Retinal pigment epithelial cell (primary cell): Measurements from ENCODE around the gene HSPBAP1.

Experiments used
- DNase-seq: peaks from one replicate; pipeline ENCODE4 v3.0.0-alpha.2; 2010; ENCODE audit warnings: low read depth
- H3K4me3 ChIP-seq: 2 replicates; pipeline ENCODE4 v1.5.1; 2011; ENCODE audit warnings: mild to moderate bottlenecking, low read length, control low read depth, moderate library complexity
- TF ChIP-seq, protein P1 (sequence below): conservative IDR thresholded peaks from 2 replicates; pipeline ENCODE4 v1.5.1; 2011; ENCODE audit warnings: low read depth, low read length, control low read depth, inconsistent platforms

Gene HSPBAP1

DNA sequence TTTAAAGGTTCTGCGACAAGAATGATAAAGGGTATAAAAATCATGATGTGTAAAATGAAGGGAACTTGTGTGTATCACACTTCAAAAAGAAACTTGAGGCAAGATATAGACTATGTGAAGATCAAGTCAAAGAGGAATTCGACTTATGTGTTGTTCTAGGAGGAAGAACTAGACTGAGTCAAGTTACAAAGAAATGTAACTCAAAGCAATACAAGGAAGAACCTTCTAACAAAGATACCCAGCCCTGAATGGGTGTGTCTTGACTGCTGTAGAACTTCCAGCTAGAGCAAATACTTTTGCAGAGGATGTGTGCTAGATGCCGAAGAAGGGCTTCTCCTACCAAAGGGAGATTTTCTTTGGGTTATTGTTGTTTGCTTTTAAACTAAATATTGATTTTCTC is 3.7 kb upstream of the HSPBAP1 start:
- DNase-seq, result no peak
- TF ChIP-seq, protein P1, sequence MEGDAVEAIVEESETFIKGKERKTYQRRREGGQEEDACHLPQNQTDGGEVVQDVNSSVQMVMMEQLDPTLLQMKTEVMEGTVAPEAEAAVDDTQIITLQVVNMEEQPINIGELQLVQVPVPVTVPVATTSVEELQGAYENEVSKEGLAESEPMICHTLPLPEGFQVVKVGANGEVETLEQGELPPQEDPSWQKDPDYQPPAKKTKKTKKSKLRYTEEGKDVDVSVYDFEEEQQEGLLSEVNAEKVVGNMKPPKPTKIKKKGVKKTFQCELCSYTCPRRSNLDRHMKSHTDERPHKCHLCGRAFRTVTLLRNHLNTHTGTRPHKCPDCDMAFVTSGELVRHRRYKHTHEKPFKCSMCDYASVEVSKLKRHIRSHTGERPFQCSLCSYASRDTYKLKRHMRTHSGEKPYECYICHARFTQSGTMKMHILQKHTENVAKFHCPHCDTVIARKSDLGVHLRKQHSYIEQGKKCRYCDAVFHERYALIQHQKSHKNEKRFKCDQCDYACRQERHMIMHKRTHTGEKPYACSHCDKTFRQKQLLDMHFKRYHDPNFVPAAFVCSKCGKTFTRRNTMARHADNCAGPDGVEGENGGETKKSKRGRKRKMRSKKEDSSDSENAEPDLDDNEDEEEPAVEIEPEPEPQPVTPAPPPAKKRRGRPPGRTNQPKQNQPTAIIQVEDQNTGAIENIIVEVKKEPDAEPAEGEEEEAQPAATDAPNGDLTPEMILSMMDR, result no peak
- H3K4me3 ChIP-seq, result no peak overlapping the region

DNA sequence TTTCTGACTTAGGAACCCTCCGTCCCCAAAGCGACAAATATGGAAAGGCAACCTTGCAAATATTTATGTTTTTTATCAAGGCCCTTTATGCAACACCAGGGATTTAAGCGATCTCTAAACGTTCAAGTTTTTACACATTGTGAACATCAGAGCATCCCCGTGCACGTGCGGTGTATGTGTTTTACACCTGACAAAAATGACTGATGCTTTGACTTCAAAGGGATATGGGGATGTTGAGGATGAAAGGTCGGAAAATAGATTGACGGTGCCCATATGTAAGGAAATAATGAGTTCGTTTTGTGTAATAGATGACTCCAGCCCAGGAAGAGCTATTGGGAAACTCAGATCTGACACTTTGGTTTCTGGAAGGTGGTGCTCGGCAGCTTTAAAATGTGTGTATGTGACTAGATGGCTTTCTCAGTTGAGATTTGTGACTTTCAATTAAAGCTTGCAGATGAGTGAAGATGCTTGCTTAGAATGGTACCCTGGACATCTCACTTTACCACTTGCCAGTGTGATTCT is 2.1 kb upstream of the HSPBAP1 start:
- no peak for DNase-seq
- peak overlapping the region; percentile 77 for H3K4me3 ChIP-seq
- TF ChIP-seq, protein P1, result no peak

DNA sequence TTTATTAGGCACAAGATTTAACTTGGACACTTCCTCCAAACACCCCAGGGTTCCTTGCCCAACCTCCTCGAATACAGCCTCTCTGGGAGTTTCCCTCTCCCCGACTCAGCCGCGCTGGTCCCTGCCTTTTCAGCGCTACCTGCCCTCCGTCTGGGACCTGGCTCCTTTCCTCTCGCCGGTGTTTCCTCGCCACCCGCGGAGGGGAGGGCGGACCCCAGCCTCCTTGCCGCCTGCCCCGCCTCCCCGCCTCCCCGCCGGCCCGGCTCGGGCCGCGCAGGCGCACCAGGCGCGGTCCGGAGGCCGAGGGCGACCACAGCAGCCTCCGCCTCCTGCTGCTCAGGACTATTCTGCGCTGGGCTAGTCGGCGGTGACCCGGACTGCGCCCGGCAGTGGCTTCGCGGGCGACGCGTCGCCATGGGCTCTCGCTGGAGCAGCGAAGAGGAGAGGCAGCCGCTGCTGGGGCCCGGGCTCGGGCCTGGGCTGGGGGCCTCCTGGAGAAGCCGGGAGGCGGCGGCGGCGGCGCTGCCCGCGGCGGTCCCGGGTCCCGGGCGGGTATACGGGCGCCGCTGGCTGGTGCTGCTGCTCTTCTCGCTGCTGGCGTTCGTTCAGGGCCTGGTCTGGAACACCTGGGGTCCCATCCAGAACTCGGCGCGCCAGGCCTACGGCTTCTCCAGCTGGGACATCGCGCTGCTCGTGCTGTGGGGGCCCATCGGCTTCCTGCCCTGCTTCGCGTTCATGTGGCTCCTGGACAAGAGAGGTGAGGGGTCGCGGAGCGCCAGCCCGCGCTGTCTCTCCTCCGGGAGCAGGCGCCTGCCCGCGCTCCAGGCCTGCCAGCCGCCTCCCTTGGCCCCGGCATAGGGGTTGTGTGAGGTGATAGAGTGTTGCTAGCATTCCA is 1.4 kb upstream of the HSPBAP1 start, which contains the start of gene SLC49A4:
SLC49A4 (plus strand) TSS at position 291 of the 895 bp plus-strand sequence; CDS start at position 415, 124 bp downstream.
- H3K4me3 ChIP-seq, result peak within 1 kb of the TSS; percentile 77
- peak; percentile 28 for DNase-seq
- TF ChIP-seq, protein P1, result no peak

DNA sequence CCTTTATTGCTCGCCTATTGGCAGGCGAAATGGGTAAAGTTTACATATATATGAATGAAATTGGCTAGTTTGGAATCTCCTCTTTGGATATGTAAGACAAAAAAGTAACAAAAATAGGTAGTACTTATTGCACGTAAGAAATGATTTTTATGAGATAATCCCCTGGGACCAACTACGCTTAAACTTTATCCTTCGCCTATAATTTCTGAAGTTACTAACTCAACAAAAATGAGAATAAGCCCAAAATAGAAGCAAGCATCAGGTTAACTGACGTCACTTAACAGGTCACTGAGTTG is 800 bp upstream of the HSPBAP1 start:
- peak overlapping the region; percentile 77 for H3K4me3 ChIP-seq
- TF ChIP-seq, protein P1, result no peak
- peak; percentile 54 for DNase-seq

DNA sequence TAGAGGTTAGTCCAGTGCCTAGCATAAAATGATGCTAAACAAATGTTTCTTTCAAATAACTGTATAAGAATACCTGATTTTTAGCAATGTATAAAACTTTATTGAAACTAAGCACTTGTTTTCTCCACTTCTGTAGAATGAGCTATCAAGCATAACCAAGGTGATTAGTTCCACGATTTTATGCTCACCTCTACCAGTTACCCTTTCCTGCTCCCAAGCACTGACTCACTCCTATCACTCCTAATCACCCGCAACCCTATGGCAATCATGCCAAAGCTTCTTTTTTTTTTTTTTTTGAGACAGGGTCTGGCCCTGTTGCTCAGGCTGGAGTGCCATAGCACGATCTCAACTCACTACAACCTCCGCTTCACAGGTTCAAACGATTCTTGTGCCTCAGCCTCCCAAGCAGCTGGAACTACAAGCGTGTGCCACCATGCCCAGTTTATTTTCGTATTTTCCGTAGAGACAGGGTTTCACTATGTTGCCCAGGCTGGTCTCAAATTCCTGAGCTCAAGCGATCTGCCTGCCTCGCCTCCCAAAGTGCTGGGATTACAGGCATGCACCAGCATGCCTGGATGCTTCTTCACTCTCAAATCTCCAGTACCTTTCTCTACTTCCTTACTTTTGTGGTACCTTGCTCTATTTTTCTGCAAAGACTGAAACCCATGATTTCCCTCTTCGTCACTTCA is 3.9 kb downstream of the HSPBAP1 start:
- H3K4me3 ChIP-seq, result no peak overlapping the region
- DNase-seq, result no peak
- TF ChIP-seq, protein P1, result no peak

DNA sequence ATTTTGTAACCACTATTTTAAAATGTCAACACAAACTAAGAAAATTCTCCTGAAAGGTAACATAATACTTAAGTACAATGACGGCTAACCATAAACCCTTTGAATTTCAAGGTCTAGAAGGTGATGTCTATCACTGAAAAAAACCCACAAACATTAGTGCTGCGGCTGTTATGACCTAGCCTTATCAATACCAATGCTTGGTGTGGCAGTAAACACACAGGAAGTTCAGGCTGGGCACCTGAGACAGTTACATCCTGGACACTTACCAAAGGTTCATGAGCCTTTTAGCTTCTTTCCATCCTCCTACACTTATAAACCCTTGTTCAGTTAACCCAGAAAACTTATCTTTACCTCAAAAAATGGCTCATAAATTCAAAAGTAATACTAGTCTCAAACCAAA is 5.8 kb downstream of the HSPBAP1 start:
- DNase-seq, result no peak
- TF ChIP-seq, protein P1, result no peak
- no peak overlapping the region for H3K4me3 ChIP-seq
